Endodermal cell (in vitro differentiated cells): ENCODE data around the gene SCARB2. TPM values are rescaled to one million over a fixed set of nuclear protein-coding genes. Genes with fewer than 3 reads are reported as not detected.

Source experiments
- DNase-seq: peaks from one replicate; pipeline ENCODE4 v3.0.0-alpha.2; 2017
- H3K27ac ChIP-seq: 2 replicates; pipeline ENCODE4 v1.5.1; 2013; ENCODE audit warnings: mild to moderate bottlenecking, low read depth, low read length, moderate library complexity
- H3K27me3 ChIP-seq: 2 replicates; pipeline ENCODE4 v1.6.1; 2013; ENCODE audit warnings: mild to moderate bottlenecking, low read length, moderate library complexity; ENCODE audit not compliant: insufficient read depth, control insufficient read depth, poor library complexity, severe bottlenecking
- H3K36me3 ChIP-seq: 2 replicates; pipeline ENCODE4 v1.7.0; 2013; ENCODE audit warnings: mild to moderate bottlenecking, low read length, moderate library complexity; ENCODE audit not compliant: control insufficient read depth, insufficient read depth
- H3K4me1 ChIP-seq: one replicate; pipeline ENCODE4 v1.7.0; 2013; ENCODE audit warnings: low read length; ENCODE audit not compliant: control insufficient read depth, insufficient read depth
- H3K4me3 ChIP-seq: 2 replicates; pipeline ENCODE4 v1.5.1; 2013; ENCODE audit warnings: mild to moderate bottlenecking, low read length, moderate library complexity
- H3K9ac ChIP-seq: 2 replicates; pipeline ENCODE4 v1.6.1; 2013; ENCODE audit warnings: mild to moderate bottlenecking, low read length, moderate library complexity; ENCODE audit not compliant: poor library complexity, severe bottlenecking; ENCODE audit errors: extremely low read depth
- H3K9me3 ChIP-seq: 2 replicates; pipeline ENCODE4 v1.6.1; 2013; ENCODE audit warnings: mild to moderate bottlenecking, low read length, moderate library complexity; ENCODE audit not compliant: control insufficient read depth
- H3K27ac Mint-ChIP-seq: 2 replicates; pipeline ENCODE4 v1.8.0; 2020; ENCODE audit warnings: mixed read lengths
- H3K27me3 Mint-ChIP-seq: 2 replicates; pipeline ENCODE4 v1.8.0; 2021; ENCODE audit warnings: mild to moderate bottlenecking, mixed read lengths; ENCODE audit not compliant: insufficient read depth
- H3K36me3 Mint-ChIP-seq: 2 replicates; pipeline ENCODE4 v1.8.0; 2020; ENCODE audit warnings: low read depth, mixed read lengths
- H3K4me1 Mint-ChIP-seq: 2 replicates; pipeline ENCODE4 v1.8.0; 2020; ENCODE audit warnings: mixed read lengths
- H3K4me3 Mint-ChIP-seq: 2 replicates; pipeline ENCODE4 v1.8.0; 2020; ENCODE audit warnings: mild to moderate bottlenecking, moderate library complexity, mixed read lengths
- H3K9me3 Mint-ChIP-seq: 2 replicates; pipeline ENCODE4 v1.8.0; 2020; ENCODE audit warnings: mild to moderate bottlenecking, mixed read lengths
- WGBS, 2 experiments: methylation state at CpG; one replicate each; pipeline versions ENCODE4 v1.1.5 to v1.1.7; 2013; ENCODE audit warnings: missing lambda C conversion rate in 2 of 2, mixed read lengths in 1 of 2; ENCODE audit not compliant: insufficient coverage in 1 of 2, insufficient read length in 1 of 2; 5-methylcytosine and 5-hydroxymethylcytosine counted together
- total RNA-seq, 2 donors: library from RNA; stranded (reverse); fragmentation: NEBNext Ultra II Directional in 1 of 2; extraction: Animal tissue kit (Norgen Biotek cat#: 25700) in 1 of 2; gene quantifications; 2 replicates in 1 of 2; 3 replicates in 1 of 2; pipeline ENCODE4 v1.2.1, GENCODE V29; 2021
- TF ChIP-seq, protein P1 (sequence below): fragments of 200-600 bp; sonication (generic); conservative IDR thresholded peaks from 2 replicates; pipeline ENCODE4 v1.5.0; 2021; ENCODE audit warnings: antibody characterized with exemption, mild to moderate bottlenecking

SCARB2 gene
- total RNA-seq, 2 donors from 2014 or later, result 45.8 to 78.5 TPM

DNA sequence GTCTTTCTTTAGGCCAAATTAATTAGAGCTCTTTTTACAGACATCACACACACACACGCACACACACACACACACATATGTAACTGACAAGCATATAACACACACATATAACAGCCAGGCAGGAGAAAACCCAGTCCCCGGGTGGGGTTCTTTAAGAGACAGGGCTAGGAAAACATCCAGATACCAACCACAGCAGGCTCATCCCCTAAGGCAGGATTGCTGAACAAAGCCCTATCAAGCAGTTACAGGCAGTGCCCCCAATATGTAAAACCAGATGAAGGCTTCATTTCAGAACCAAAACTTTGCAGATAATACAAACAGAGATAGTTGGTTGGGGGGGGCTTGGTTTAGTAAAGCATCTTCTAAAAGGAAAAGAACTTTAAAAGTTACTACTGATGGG, 19.9 kb upstream of the SCARB2 start:
- no peak for DNase-seq
- H3K9me3 Mint-ChIP-seq, result peaks cover 22% of the 10 kb centered on the region
- Histone ChIP-seq H3K27me3 (no peaks in the 10 kb centered on the region), H3K36me3 (no peaks in the 10 kb centered on the region), H3K9ac (no peak overlapping the region), H3K27ac (peak overlapping the region; percentile 81), H3K9me3 (no peaks in the 10 kb centered on the region), H3K4me3 (no peak overlapping the region), H3K4me1 (no peaks in the 10 kb centered on the region)
- H3K36me3 Mint-ChIP-seq, result peaks cover 3% of the 10 kb centered on the region
- no peaks in the 10 kb centered on the region for H3K27me3 Mint-ChIP-seq
- peak overlapping the region; percentile 50 for H3K4me3 Mint-ChIP-seq
- TF ChIP-seq, protein P1, sequence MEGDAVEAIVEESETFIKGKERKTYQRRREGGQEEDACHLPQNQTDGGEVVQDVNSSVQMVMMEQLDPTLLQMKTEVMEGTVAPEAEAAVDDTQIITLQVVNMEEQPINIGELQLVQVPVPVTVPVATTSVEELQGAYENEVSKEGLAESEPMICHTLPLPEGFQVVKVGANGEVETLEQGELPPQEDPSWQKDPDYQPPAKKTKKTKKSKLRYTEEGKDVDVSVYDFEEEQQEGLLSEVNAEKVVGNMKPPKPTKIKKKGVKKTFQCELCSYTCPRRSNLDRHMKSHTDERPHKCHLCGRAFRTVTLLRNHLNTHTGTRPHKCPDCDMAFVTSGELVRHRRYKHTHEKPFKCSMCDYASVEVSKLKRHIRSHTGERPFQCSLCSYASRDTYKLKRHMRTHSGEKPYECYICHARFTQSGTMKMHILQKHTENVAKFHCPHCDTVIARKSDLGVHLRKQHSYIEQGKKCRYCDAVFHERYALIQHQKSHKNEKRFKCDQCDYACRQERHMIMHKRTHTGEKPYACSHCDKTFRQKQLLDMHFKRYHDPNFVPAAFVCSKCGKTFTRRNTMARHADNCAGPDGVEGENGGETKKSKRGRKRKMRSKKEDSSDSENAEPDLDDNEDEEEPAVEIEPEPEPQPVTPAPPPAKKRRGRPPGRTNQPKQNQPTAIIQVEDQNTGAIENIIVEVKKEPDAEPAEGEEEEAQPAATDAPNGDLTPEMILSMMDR, result no peak
- H3K4me1 Mint-ChIP-seq, result peaks cover 21% of the 10 kb centered on the region
- no peak overlapping the region for H3K27ac Mint-ChIP-seq
- WGBS, 2 experiments, result 72% methylated on average over 2 of the region's 2 CpGs; no CpG with 5 or more reads in 1 of the 2 experiments

DNA sequence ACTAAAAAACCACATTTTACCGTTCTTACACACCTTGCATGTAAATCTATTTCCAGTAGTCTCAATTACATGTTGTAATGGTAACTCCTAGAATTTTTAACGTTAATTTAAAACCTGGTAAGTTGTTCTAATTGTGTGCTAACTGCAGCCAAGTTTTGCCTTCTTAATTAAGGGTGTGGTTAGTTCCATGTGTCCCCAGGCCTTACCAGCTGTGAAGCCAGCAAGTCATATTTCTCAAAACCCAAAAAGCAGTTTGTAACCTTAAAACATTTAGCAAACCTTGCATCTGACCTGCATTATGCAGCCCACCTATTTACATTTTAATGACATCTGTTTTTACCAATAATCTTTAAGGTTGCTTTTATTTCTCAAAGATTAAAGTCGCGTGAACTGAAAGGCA, 19.5 kb upstream of the SCARB2 start:
- Mint-ChIP-seq H3K9me3 (peaks cover 23% of the 10 kb centered on the region), H3K4me1 (peaks cover 21% of the 10 kb centered on the region), H3K27me3 (no peaks in the 10 kb centered on the region), H3K27ac (no peak overlapping the region), H3K36me3 (peaks cover 3% of the 10 kb centered on the region), H3K4me3 (peak overlapping the region; percentile 50)
- Histone ChIP-seq H3K4me3 (no peak overlapping the region), H3K36me3 (no peaks in the 10 kb centered on the region), H3K4me1 (no peaks in the 10 kb centered on the region), H3K27me3 (no peaks in the 10 kb centered on the region), H3K27ac (peak overlapping the region; percentile 81), H3K9ac (no peak overlapping the region), H3K9me3 (no peaks in the 10 kb centered on the region)
- WGBS, 2 experiments, result 88 to 100% methylated on average over 2 to 4 of the region's 4 CpGs
- TF ChIP-seq, protein P1, result no peak
- DNase-seq, result no peak

DNA sequence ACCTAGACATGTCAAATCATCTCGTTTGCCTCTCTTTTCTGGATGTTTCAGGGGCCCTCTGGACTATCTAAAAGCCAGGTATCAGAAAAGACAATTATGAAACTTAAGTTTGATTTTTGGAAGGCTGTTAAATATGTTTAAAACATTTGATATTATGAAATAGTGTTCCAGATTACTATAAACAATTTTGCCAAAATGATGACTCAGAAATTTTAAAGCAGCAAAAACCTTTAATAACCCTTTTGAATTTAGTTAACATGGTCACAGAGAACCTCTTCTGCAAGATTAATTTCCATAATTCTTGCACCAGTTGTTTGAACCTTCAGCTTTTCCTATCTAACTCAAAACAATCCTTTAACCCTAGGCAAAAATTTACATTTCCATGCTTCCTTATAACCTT, 19.1 kb upstream of the SCARB2 start:
- H3K27me3 ChIP-seq, result no peaks in the 10 kb centered on the region
- WGBS, 2 experiments, result 83% methylated on average over 1 of the region's 1 CpG; no CpG with 5 or more reads in 1 of the 2 experiments
- H3K36me3 ChIP-seq, result no peaks in the 10 kb centered on the region
- Mint-ChIP-seq H3K36me3 (peaks cover 3% of the 10 kb centered on the region), H3K4me1 (peaks cover 21% of the 10 kb centered on the region), H3K27ac (no peak overlapping the region), H3K27me3 (no peaks in the 10 kb centered on the region), H3K4me3 (no peak overlapping the region), H3K9me3 (peaks cover 27% of the 10 kb centered on the region)
- no peak overlapping the region for H3K27ac ChIP-seq
- no peaks in the 10 kb centered on the region for H3K4me1 ChIP-seq
- H3K4me3 ChIP-seq, result no peak overlapping the region
- no peak overlapping the region for H3K9ac ChIP-seq
- no peaks in the 10 kb centered on the region for H3K9me3 ChIP-seq
- TF ChIP-seq, protein P1, result no peak
- no peak for DNase-seq
